HG03439 (cell line): ENCODE data around the gene IGFBPL1.
"Not testable (repeated sequence)": the region's sequence is repeated elsewhere in the genome, so short reads cannot be mapped to it uniquely, and the experiment has no call there.

Experiments
- ATAC-seq: cut with Tn5 transposase; IDR thresholded peaks from one replicate; pipeline ENCODE4 v1.9.1; 2021; ENCODE audit warnings: mild to moderate bottlenecking, moderate library complexity; ENCODE audit not compliant: unreplicated experiment

The IGFBPL1 gene

DNA sequence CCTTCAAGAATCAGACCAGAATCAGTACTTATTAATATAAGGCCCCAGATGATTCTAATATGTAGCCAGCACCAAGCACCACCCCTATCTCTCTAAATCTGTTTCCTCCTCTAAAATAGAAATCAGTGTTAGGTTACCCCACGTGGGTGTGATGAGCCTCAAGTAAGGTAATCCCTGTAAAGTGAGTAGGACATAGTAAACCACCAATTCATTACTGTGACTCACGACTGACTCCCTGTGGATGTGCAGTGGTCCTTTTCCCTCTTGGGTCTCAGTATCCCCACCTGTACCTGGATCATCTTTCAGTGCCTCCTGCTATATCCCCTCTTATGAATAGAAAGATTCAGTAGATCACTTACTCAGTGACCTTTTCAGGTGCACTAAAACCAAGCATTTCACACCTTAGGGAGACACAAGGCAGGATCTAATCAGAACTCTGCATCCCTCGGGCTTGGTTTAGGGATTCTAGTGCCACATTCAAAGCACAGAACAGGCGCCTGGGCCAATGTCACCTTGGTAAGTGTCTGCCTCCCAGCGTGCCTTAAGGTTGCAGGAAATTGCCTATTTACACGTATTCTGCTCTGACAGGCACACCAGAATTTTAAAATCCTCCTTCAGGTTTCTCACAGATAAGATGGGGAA is 43.9 kb downstream of the IGFBPL1 start:
- no peak for ATAC-seq

DNA sequence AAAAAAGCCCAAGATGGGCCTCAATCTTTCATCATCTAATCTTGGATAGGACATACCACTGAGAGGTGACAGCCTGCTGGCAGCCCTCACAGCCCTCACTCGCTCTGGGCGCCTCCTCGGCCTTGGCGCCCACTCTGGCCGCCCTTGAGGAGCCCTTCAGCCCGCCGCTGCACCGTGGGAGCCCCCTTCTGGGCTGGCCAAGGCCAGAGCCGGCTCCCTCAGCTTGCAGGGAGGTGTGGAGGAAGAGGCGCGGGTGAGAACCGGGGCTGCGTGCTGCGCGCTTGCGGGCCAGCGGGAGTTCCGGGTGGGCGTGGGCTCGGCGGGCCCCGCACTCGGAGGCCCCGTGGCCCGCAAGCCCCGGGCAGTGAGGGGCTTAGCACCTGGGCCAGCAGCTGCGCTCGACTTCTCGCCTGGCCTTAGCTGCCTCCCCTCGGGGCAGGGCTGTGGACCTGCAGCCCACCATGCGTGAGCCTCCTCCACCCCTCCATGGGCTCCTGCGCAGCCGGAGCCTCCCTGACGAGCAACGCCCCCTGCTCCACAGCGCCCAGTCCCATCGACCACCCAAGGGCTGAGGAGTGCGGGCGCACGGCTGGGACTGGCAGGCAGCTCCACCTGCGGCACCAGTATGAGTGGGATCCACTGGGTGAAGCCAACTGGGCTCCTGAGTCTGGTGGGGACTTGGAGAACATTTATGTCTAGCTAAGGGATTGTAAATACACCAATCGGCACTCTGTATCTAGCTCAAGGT is 46.7 kb downstream of the IGFBPL1 start:
- not testable (repeated sequence) for ATAC-seq

DNA sequence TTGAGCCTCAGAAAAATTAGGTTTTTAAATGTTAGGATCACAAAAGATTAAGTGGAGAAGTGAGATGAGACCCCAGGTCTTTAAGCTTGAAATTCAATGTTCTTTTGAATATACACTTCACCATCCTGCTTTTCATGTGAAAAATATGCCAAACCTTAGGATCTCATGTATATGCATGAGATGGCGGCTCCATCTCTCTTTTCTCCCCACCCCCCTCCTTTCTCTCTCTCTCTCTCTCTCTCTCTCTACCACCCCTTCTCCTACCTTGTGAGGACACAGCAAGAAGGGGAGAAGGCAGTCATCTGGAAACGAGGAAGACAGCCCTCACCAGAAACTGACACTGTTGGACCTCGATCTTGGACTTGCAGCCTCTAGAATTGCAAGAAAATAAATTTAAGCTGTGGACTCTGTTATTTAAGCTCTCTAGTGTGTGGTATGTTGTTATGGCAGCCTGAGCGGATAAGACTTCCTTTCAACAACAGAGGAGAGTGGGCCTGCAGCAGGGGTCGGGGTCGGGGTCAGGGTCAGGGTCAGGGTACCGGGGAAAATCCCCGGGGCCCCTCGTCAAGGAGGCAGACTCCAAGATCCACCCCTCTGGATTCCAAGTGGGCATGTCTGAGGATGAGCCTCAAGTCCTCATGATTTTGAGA is 48.1 kb downstream of the IGFBPL1 start:
- no peak for ATAC-seq

DNA sequence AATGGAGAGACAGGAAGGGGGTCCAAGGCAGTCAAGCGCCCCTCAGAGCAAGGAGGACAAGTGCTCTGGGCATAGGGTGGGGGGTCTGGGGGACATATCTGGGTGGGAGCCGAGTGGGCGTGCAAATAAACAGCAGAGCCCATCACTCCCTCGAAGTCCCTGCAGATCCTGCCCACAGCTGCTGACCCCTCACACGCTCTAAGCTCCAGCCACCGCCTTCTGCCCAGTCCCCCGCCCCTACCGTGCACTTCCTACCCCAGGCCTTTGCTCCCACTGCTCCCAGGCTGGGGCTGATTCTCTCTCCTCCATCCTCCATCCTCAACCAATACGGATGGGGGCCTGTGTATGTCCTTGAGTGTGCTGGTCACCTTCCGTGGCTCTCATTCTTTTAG is 48.7 kb downstream of the IGFBPL1 start:
- no peak for ATAC-seq

DNA sequence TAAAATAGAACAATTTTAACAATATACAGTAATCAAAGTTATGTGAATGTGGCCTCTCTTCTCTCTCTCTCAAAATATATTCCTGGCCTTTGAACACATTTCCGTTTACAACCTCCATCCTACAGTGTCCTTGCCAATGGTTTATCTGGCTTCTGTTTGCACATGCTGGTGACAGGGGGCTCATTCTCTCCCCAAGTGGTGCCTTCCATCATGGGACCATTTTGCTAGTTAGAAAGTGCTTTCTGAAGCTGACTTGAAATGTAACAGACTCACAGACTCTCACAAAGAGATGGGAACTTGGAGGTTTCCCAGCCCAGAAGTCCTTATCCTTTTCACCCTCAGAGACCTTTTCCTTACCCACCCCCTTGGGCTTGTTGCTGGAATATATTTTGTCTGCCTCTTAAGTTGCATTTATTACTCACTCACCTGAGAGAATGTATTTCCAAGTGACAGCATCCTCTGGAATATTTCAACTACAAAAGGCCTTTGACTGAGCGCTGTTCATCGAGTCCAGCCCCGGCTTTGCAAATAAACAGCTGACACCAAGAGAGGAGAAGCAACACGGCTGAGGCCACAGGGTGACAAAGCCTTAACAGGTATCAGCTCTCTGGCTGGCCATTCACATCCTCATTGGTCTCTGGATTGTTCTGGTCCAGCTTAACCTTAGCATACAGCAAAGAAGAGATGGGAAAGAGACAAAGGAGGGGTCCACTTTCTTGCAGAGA is 49.2 kb downstream of the IGFBPL1 start:
- no peak for ATAC-seq

DNA sequence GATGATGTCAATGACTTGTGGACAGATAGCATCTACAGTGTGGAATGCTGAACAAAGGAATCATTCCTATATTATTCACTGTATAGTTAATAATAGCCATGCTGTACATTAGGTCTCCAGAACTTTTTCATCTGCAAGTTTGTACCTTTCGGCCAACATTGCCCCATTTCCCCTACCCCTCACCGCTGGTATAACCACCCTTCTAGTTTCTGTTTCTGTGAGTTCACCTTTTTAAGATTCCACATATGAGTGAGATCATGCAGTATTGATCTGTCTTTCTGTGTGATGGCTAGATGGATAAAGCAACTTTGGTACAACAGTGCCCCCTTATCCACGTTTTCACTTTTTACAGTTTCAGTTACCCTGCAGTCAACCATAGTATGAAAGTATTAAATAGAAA is 50.6 kb downstream of the IGFBPL1 start:
- ATAC-seq, result no peak

DNA sequence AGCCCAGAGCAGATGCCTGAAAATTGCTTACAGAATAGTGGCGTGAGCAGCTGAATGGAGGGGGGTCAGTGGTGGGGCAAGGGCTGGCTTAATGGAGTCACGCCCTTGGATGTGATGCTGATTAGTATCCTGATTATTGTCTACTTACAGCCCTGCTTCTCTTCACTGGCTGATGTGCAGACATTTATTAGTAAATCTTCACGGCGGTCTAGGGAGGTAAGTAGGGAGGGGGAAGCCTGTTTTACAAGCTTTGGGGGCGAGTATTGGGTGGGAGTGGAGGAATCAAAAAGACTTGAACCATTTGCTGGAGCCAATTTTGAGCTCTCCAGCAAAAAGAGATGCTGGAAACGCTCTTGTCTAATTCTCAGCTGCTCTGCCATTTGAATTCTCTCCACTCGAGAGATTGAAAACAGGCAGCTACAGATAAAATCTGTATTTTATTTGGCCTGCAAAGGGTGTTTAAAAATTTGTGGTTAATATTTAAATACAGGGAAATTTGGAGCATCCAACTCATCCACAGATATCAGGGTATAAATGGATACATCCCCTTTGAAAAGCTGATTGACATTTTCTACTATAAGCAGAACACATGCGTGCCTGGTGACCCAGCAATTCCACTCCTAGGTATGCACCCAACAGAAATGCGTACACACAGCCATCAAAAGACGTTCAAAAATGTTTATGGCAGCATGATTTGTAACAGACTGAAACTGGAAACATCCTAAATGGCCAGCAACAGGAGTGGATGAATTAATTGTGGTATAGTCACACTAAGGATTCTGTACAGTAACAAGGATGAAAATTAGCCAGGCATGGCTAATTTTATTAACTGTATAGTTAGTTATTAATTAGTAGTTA is 51.3 kb downstream of the IGFBPL1 start:
- ATAC-seq, result no peak

DNA sequence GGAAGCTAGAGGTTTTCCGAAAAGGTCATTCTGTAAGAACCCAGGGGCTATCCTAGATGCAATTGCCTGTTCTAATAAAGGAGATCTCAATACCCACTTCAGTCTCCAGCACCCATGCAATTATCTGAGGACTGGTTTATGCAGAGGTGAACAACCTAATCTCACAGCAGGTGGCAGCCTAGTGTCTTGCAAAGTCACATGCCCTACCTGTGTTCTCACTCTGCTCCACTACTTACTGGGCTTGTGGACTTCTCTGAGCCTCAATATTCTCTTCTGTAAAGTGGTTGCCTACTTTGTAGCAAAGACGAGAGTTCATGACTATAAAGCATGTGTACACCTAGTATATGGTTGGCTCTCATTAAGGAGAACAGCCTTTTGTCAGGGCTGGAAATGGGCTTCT is 52.8 kb downstream of the IGFBPL1 start:
- ATAC-seq, result no peak

DNA sequence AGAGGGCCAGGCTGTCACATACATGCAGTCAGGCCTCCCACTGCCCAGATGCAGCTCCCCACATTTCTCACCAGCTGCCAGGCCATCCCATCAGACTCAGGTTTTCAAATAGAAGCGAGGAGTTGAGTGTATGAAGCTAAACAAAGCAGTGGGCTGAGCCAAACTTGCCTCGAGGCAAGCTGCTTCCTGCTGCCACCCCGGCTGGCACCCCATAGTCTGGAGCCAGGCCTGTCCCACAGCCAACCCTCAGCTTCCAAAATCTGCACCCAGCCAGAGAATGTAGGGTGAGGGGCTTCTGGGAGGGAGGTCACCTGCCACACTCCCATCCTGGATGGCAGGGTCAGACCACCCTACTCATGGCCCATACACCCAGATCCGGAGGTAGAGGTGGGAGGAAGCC is 54.1 kb downstream of the IGFBPL1 start:
- no peak for ATAC-seq

DNA sequence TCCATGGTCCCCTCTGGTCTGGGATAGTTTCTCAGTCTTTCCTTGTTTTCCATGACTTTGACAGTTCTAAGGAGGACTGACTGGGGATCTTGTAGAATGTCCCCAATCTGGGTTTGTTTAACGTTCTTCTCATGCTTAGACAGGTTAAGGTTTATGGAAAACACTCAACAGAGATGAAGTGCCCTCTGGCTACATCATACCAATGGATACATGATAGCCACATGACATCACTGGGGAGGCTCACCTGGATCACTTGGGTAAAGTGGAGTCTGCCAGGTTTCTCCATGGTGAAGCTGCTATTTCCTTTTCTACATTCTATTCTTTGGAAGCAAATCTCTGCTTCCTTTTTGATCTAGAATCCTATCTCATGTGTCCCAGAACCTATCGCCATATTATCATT is 55.5 kb downstream of the IGFBPL1 start:
- no peak for ATAC-seq

DNA sequence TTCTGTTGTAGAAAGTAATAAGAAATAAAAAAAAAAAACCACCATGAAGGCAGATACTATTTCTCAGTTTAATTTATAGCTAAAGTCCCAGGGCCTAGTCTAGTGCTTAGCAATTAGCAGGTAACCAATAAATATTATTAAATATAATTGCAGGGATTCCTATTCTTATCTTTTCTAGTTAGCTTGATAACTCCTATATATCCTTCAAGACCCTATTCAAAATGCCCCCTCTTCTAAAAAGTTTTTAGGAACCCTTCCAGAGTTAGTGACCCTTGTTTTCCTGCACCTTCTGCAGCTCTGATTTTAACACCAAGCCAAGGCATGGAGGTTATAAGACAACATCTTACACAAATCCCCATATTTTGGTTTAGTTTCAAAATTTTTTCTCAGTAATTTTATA is 56.4 kb downstream of the IGFBPL1 start:
- ATAC-seq, result no peak

DNA sequence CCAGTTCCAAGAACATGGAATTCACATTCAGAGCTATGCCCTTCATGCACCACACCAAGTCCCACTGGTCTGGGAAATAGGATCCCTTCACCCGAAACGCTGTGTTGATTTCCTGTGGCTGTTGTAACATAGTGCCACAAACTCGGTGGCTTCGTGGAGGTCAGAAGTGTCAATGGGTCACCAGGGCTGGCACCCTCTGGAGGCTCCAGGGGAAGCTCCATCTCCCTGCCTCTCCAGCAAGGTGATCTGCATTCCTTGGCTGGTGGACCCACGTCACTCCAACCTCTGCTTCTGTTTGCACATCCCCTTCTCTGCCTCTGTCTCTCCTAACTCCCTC is 60.7 kb downstream of the IGFBPL1 start:
- ATAC-seq, result no peak

DNA sequence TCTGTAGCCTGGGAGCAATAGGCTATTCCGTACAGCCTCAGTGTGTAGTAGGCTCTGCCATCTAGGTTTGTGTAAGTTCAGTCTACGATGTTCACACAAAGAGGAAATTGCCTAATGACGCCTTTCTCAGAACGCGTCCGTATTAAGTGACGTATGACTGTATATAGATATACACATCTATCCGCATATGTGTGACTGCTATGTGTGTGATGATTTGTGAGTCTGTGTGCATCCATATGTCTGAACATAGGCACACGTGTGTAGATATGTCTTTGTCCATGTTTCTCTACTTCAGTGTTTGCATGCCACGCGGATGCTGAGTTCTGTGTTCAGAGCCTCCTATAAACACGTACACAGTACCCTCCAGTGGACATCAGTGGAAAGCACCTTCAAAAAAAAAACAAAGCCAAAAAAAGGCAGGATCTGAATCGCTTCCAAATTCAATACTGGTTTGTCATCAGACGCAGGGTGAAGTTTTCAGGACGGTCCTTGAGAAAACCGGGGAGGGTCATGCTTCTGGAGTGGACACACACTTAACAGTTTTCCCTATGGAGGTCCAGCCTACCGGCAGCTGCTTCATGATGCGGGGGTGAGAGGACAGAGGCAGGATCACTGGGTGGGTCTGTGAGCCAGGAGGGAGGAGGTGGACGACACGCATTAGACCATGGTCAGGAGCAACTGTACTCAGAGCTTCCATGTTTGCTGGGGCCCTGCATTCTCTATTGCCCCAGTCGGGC is 61.2 kb downstream of the IGFBPL1 start:
- no peak for ATAC-seq

DNA sequence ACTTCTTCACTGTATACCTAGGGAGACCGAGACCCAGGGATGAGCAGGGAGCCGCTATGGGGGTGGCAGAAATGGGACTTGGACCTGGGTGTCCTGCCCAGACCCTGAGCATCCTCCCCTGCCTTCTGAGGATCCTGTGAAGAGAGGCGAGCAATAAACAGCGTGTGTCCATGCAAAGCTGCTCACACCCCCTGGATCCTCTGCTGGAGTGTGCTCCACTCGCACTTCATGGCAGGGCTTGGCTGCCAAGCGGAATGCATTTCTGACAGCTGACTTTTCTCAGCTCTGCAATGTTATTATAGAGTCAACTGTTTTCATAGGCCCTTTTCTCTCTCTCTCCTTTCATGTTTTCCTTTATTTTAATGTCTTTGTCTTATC is 62.8 kb downstream of the IGFBPL1 start:
- ATAC-seq, result no peak

DNA sequence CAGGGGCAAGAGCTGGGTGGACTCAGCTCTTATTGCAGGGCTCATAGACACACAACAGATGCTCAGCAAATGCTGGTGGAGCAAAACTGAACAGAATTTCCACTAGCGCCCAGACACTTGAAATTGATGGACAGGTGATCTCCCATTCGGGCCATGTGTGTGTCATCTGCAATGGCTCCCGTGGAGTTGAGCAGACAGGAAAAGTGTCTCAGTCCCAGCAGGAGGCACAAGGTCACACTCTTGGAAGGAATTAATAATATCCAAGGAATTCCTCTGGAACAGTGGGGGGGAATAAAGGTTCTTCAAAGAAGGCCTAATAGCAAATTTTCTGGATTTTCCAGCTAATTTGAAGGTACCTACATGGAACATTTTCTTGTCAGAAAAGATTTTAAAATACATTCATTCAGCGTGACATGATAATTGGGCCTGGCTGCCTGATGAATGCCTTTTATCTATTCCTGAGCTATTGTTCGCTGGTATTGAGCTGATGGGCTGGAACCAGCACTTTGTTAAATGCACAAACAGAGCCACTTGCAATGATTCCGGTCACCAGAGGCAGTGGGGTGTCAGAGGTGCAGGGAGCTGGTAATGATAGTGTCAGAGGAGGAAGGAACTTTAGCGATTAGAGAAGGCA is 63.3 kb downstream of the IGFBPL1 start:
- ATAC-seq, result no peak

DNA sequence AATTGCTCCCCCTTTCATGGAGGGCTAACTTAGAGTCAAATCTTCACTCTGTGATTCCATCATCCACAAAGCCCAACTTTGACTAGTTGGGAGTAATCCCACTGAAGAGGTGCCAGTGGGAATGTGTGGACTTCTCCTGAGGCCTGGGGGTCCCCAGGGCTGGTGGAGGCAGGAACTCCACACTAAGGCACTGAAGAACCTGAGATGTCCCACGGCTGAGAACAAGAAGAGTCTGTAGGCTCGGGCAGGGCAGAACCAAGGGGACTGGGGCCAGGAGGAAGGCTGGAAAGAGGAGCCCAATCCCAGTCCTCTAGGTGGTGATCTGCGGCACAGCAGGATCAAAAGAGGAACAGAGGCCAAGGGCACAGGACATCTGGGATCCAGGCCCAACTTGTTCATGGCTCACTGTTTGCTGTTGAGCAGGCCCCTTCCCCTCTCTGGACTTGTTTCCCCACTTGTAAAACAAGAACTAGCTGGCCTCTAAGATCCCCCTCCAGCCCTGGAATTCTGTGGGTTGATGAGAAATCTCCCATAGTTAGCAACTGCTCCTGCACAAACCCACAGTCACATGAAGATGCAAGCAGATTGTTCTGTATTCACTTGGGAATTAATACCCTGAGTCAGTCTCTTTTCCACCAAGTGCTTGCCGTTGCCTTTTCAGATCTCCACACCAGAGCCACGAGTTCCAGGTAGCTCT is 64.4 kb downstream of the IGFBPL1 start:
- no peak for ATAC-seq

DNA sequence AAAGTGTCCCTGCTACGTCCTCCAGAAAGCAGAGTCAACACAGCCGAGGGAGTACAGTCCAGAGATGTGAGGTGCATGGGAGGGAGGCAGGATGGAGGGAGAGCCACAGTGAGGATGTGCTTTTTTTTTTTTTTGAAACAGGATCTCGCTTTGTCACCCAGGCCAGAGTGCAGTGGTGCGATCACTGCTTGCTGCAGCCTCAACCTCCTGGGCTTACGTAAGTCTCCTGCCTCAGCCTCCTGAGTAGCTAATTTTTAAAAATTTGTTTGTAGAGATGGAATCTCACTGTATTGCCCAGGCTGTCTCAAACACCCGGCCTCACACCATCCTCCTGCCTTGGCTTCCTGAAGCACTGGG is 65.0 kb downstream of the IGFBPL1 start:
- ATAC-seq, result no peak

DNA sequence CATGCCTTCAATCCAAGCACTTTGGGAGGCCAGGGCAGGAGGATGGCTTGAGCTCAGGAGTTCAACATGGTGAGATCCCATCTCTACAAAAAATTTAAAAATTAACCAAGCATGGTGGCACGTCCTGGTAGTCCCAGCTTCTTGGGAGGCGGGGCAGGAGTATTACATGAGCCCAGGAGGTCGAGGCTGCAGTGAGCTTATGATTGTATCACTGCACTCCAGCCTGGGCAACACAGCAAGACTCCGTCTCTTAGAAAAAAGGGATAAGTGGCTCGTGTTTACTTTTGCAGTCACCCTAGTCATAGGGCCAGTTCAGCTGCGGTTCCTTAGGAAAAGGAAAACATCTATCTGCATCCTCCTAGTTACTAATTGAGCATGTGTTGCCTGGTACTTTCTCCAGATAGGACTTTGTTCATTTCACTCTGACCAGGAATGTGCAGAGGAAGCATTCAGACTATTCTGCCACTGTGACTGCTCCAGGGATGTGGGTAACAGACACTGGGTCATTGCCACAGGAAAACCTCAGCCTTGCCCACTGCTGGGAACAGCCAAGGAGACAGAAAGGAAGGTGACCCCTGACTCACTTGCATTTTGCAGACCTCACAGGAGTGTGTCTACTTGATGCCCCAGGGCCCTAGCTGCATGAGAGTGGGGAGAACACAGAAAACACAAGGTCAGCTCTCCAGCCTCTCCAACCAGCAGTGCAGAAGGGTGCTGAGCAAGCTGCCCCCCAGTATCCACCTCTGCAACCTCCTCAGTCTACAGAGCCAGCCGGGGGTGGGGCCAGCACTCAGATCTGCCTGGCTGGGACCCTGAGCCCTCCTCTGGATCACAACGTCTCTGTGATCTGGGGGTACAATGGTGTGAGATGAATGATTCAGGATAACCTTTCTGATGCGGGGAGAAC is 65.6 kb downstream of the IGFBPL1 start:
- ATAC-seq, result no peak
